Pons (tissue), 1 donor: ENCODE results near the gene OPHN1.
"Not testable (repeated sequence)": the region's sequence is repeated elsewhere in the genome, so short reads cannot be mapped to it uniquely, and the experiment has no call there.

Experiments used
- DNase-seq: peaks from one replicate; pipeline ENCODE4 v3.0.0-alpha.2; 2016; ENCODE audit warnings: low spot score

The OPHN1 gene

DNA sequence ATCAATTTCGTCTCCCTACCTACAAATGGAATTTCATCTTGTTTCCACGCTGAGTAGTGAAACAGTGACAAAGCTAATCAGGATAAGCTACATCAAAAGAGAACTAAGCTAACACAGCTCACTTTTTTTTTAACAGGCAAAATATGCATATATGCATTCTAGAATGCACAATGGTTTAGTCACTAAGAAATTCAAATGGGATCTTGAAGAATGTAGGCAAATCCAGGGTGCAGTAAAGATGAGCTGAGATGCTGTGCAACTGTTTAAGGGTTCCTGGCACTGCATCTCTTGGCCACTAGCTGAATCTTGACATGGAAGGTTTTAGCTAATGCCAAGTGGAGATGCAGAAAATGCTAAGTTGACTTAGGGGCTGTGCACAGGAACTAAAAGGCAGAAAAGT is 363.2 kb downstream of the OPHN1 start:
- DNase-seq, result not testable (repeated sequence)

DNA sequence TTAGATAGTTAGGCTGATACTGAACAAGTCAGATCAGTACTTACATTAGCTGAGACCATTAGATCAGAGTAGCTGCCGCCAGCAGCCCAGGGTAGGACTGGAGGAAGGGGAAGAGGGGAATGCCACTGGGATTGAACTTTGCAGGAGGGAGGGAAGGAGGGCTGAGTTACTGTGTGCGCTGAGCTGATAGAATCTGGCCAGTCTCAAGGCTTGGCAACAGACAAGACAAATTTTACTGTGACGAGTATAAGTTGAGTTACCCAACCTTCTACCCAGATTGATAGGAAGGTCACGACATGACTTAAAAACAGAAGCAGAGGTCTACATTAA is 372.1 kb downstream of the OPHN1 start:
- no peak for DNase-seq

DNA sequence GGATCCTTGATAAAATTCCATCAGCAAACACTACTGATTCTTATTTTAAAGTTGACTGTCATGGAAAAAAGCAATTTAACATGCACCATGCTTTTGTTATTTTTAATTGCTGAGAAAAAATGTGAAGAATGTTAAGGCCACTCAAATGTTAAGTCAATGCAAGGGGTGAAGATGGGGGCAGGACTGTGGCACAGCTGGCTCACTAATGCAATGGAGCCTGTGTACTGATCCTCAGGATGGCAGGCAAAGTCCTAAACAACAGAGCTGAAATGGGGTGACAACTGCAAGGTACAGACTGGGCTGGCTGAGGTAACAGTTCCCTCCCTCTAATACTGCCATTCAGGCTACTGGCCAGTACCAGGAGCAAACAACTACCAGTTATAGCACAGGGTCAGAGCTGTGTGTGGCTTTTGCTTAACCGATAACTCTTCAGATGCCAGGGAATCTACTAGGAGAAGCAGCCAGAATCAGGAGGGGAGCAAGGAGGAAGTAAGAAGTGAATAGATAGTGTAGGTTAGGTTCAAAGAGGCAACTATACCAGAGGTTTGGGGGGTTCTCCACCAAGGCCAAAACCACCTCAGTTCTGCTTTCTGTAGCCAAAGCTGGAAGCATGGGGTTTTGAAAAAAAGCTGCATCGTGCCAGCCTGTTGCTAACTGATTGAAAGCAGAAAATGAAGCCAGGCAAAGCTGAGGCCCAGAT is 372.6 kb downstream of the OPHN1 start:
- no peak for DNase-seq

DNA sequence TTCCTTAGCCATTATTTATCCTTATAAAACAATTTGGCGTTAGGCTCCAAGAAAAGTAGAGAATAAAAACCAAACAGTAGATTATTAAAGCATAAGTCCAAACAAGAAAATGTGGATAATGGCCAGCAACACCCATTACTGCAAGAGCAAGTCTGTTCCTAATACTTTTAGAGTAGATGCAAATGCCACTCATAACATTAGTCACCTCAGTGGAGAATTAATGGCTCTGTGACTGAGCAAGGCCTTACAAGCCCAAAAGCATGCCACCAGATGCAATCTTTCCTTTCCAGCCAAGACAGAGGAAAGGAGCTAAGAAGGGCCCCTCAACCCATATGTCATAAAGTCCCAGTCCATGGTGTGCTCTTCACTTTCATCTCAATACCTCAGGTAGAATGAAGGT is 373.8 kb downstream of the OPHN1 start:
- DNase-seq, result no peak

DNA sequence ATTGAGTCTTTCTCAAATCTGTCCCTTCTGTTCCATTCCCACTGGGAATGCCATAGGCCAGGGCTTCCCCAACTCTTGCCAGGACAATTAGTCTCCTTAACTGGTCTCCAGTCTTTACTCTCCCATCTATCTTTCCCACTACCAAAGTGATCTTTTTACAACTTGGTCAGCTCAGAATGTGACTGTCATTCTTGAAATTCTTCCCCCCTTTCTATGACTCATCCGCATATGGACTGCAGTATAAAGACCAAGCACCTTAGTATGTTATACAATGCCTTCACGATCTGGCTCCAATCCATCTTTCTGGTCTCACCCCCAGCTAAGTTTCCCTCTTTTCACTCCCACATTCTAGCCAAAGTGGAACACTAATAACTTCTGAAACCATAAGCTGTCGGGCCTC is 383.8 kb downstream of the OPHN1 start:
- DNase-seq, result no peak

DNA sequence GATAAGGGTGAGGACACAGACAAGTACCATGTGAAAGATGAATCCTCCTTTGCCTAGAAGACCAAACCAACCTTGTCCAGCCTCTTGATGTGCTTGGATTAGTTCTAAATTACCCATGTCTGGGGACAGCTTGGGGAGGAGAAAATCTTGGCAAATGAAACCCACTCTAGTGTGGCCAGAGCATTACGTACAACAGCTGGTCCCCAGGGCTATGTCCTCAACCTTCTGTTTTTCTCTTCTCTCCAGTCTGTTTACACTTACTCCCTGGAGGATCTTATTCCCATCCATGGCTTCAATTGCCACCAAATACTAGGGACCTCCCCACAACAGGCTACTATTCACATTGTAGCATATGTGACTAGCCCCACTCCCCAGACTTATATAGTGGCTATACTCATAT is 384.5 kb downstream of the OPHN1 start:
- no peak for DNase-seq

DNA sequence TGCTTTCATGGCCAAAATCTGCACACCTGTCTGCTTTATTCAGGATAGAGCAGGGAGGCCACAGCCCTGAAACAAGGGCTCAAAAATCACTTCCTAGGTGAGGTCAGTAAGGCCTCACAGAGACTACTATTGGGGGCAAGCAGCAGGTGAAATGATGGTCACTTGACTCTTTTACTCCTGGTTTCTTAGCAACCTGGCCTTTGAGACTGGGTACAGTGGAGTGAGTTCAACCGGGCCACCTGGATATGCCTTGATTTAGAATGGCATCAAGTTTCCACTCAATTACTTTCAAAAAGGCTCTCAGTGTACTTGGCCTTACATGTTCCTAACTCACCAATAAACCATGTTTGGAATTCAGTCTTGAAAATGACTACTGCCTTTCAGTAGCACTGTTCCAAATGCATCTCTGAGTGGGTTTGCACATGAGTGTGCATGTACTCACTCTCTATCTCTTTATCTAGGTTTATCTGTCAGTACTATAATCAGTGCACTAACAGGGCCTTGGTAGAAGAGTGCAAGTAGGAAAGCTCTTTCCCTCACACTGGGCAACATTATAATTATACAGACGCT is 388.2 kb downstream of the OPHN1 start:
- DNase-seq, result no peak

DNA sequence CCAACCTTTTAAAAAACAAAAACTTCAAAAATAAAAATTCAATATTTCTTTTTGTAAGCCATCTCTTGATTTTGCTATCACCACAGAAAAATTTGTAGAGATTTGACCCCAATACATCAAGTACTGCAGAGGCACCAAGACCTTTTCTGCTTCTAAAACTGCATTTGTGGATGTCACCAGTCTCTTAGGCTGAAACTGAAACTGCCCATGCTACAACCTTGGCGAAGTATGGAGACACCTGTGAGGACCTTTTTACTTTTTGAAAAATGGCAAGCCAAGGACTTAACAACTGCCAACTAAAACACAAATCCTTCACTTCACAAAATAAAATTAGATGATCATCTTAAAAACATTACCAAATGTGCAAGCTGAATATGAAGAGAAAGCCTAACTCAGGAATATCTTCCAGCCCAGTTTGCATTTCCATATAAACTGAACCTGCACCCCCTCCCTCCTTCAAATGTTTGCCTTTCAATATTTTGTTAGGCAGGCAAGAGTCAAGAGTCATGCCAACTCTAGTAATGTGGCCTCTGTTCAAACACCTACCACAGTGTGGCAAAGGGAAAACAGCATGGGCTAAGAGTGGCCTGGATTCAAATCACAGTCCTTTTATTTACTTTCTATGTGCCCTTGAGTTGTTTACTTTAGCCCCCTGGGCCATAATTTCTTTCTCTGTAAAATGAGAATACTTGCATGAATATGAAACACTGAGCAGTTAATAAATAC is 389.4 kb downstream of the OPHN1 start:
- no peak for DNase-seq

DNA sequence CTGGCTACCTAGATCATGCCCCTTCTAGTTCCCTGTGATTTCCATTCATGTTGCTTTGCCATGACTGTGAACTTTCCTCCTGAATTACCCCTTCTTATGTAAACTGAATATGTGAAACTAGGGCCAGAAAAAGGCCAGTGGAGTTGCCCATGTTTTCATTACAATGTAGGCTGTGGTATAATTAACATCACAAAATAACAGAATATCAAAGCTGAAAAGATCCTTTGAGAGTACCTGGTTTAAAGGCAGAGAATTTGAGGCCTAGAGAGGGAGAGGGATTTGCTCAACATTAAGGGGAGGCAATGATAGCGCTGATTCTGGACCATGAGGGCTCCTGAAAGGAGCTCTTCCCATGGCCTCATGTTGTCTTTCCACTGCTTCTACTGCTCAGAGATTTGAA is 392.2 kb downstream of the OPHN1 start:
- no peak for DNase-seq

DNA sequence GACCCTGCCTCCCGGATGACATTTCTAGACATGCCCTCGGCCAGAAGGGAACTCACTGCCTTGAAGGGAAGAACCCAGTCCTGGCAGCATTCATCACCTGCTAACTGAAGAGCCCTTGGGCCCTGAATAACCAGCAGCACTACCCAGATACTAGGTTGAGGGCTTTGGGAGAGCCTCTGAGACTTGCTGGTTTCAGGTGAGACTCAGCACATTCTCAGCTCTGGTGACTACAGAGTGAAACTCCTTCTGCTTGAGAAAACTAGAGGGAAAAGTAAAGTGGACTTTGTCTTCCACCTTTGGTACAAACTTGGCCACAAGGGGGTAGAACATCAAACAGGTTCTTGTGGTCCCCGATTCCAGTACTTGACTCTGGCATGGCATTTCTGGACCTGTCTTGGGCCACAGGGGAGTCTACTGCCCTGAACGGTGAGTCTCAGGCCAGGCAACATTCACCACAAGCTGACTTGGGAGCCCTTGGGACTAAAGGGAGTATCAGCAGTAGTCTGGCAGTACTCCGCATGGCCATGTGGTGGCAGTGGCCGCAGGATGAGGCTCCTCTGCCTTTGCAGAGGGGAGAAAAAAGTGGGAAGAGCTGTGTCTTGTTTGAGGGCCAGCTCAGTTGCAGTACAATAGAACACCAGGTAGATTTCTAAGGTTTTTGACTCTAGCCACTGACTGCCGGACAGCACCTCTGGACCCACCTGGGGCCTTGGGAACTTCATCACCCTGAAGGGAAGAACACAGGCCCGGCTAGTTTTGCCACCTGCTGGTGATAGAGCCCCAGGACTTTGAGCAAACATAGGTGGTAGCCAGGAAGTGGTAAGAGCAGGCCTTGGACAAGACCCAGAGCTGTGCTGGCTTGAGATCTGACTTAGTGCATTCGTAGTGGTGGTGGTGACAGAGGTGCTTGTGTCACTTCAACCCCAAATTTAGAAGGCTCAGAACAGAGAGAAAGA is 414.8 kb downstream of the OPHN1 start:
- DNase-seq, result no peak

DNA sequence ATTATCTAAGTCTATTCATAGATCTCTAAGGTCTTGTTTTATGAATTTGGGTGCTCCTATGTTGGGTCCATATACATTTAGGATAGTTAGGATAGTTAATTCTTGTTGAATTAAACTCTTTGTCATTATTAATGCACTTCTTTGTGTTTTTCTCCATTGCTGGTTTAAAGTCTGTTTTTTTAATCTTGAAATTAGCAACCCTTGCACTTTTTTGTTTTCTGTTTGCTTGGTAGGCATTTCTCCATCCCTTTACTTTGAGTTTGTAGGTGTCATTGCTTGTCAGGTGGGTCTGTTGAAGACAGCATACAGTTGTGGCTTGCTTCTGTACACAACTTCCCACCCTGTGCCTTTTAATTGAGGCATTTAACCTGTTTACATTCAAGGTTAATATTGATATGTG is 434.8 kb downstream of the OPHN1 start:
- no peak for DNase-seq
